Right renal pelvis (tissue), 4 donors: Measurements from ENCODE around the gene BTBD18. TPM values are rescaled to one million over a fixed set of nuclear protein-coding genes. Genes with fewer than 3 reads are reported as not detected.

ENCODE experiments used
- DNase-seq, 4 donors: peaks; one replicate each; pipeline ENCODE4 v3.0.0-alpha.2; 2013; ENCODE audit warnings: low read depth in 4 of 4, low spot score in 3 of 4, missing footprints in 1 of 4
- polyA plus RNA-seq, 4 donors: library from polyadenylated mRNA; unstranded; fragments of 120-200 nt; gene quantifications; one replicate each; pipeline ENCODE4 v1.2.1, GENCODE V29; 2013; ENCODE audit not compliant: insufficient read length in 4 of 4

The BTBD18 gene
- polyA plus RNA-seq: under 1 TPM; 0.08 to 0.22 (median 0.16) TPM

GRCh38 chr11:57751676-57752253 lies at the start of gene BTBD18:
TSS of gene BTBD18 (minus strand) at chr11:57751819. CDS start at chr11:57751188, 631 bp downstream.
- no peak for DNase-seq

- DNase-seq: no peak
Measured at GRCh38 chr11:57801183-57801485, 49.5 kb upstream of the BTBD18 start.

- peak in 1 of 4 donors; percentile 51 for DNase-seq
Measured at GRCh38 chr11:57800444-57801182, 49.0 kb upstream of the BTBD18 start.

GRCh38 chr11:57798905-57799559 lies 47.4 kb upstream of the BTBD18 start:
- no peak for DNase-seq

GRCh38 chr11:57793351-57794115 lies 41.9 kb upstream of the BTBD18 start:
- DNase-seq: no peak

GRCh38 chr11:57792870-57793269 lies 41.3 kb upstream of the BTBD18 start:
- DNase-seq: no peak

- DNase-seq: no peak
Measured at GRCh38 chr11:57792060-57792541, 40.5 kb upstream of the BTBD18 start.

GRCh38 chr11:57791321-57792059 lies 39.9 kb upstream of the BTBD18 start:
- no peak for DNase-seq

GRCh38 chr11:57788703-57789088 lies 37.1 kb upstream of the BTBD18 start:
- DNase-seq: no peak

GRCh38 chr11:57787920-57788702 lies 36.5 kb upstream of the BTBD18 start:
- DNase-seq: no peak

GRCh38 chr11:57787006-57787604 lies 35.5 kb upstream of the BTBD18 start:
- no peak for DNase-seq

- no peak for DNase-seq
Measured at GRCh38 chr11:57786436-57786835, 34.8 kb upstream of the BTBD18 start.

GRCh38 chr11:57785072-57785471 lies 33.5 kb upstream of the BTBD18 start:
- no peak for DNase-seq

GRCh38 chr11:57781529-57781943 lies 29.9 kb upstream of the BTBD18 start:
- DNase-seq: no peak

GRCh38 chr11:57779276-57779675 lies 27.7 kb upstream of the BTBD18 start:
- no peak for DNase-seq

GRCh38 chr11:57778318-57779037 lies 26.9 kb upstream of the BTBD18 start:
- DNase-seq: peak; percentile 87 to 95 (median 94)

GRCh38 chr11:57777969-57778317 lies 26.3 kb upstream of the BTBD18 start:
- no peak for DNase-seq

GRCh38 chr11:57776577-57777210 lies 25.1 kb upstream of the BTBD18 start:
- no peak for DNase-seq
